Calu3 (cell line): ENCODE data around the gene SYT4. TPM values are rescaled to one million over a fixed set of nuclear protein-coding genes. Genes with fewer than 3 reads are reported as not detected.

Experiments used
- BruUV-seq: library from RNA; stranded (reverse); fragments of 400-500 nt; replicated peaks from 2 replicates; lab custom pipeline; 2021; lab: Mats Ljungman, UMichigan
- CTCF ChIA-PET: fragments of 300-600 bp; sonication (Branson Sonifier 250); formaldehyde crosslinking; loops from one replicate; lab custom pipeline; 2022; ENCODE audit warnings: antibody characterized with exemption; lab: Charles Lee
- DNase-seq: peaks from one replicate; pipeline ENCODE4 v3.0.0; 2022
- H3K27ac Mint-ChIP-seq: one replicate; pipeline ENCODE4 v1.8.0; 2022; ENCODE audit warnings: mixed read lengths; ENCODE audit not compliant: unreplicated experiment
- H3K27me3 Mint-ChIP-seq: one replicate; pipeline ENCODE4 v1.8.0; 2022; ENCODE audit warnings: mixed read lengths; ENCODE audit not compliant: unreplicated experiment
- H3K36me3 Mint-ChIP-seq: one replicate; pipeline ENCODE4 v1.8.0; 2022; ENCODE audit warnings: mild to moderate bottlenecking, moderate library complexity, mixed read lengths; ENCODE audit not compliant: insufficient read depth, unreplicated experiment
- H3K4me1 Mint-ChIP-seq: one replicate; pipeline ENCODE4 v1.8.0; 2022; ENCODE audit warnings: mild to moderate bottlenecking, low read depth, mixed read lengths; ENCODE audit not compliant: unreplicated experiment
- H3K4me3 Mint-ChIP-seq: one replicate; pipeline ENCODE4 v1.8.0; 2022; ENCODE audit warnings: mild to moderate bottlenecking, low read depth, moderate library complexity, mixed read lengths; ENCODE audit not compliant: unreplicated experiment
- H3K9me3 Mint-ChIP-seq: one replicate; pipeline ENCODE4 v1.8.0; 2022; ENCODE audit warnings: low read depth, mixed read lengths; ENCODE audit not compliant: unreplicated experiment
- intact Hi-C: fragments of 100-400 bp; cut with micrococcal nuclease; formaldehyde crosslinking; loops from one replicate; pipeline ENCODE4 v1.10.0; 2022; ENCODE audit not compliant: unreplicated experiment
- total RNA-seq: library from RNA; stranded (reverse); gene quantifications from 2 replicates; pipeline ENCODE4 v1.2.3, GENCODE V29; 2022
- TF ChIP-seq, protein P1 (sequence below): fragments of 200-600 bp; IDR thresholded peaks from one replicate; pipeline ENCODE4 v1.8.0; 2022; ENCODE audit warnings: antibody characterized with exemption; ENCODE audit not compliant: unreplicated experiment

SYT4 gene
- total RNA-seq, 1 experiment from 2014 or later: not detected

DNA sequence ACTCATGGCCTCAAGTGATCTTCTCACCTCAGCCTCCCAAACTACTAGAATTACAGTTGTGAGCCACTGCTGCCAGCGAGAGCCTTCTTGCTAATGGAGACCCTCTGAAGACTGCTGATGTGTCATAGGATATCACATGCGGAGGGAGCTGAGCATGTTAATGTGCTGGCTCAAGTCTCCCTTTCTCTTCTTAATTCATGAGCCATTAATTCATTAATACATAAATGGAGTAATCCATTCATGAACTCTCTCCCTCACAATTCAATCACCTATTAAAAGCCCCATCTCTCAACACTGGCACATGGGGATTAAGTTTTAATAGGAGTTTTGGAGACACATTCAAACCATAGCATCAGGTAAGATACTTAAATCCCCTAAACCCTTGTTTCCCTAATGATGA, 54.8 kb downstream of the SYT4 start:
- BruUV-seq: no TSS peak
- DNase-seq: no peak
- intact Hi-C loops: no loop called here
- Mint-ChIP-seq H3K36me3 (no peaks in the 10 kb centered on the region), H3K27me3 (no peaks in the 10 kb centered on the region), H3K4me1 (no peaks in the 10 kb centered on the region), H3K4me3 (no peak overlapping the region), H3K9me3 (peaks cover 8% of the 10 kb centered on the region), H3K27ac (no peak overlapping the region)
- TF ChIP-seq, protein P1, sequence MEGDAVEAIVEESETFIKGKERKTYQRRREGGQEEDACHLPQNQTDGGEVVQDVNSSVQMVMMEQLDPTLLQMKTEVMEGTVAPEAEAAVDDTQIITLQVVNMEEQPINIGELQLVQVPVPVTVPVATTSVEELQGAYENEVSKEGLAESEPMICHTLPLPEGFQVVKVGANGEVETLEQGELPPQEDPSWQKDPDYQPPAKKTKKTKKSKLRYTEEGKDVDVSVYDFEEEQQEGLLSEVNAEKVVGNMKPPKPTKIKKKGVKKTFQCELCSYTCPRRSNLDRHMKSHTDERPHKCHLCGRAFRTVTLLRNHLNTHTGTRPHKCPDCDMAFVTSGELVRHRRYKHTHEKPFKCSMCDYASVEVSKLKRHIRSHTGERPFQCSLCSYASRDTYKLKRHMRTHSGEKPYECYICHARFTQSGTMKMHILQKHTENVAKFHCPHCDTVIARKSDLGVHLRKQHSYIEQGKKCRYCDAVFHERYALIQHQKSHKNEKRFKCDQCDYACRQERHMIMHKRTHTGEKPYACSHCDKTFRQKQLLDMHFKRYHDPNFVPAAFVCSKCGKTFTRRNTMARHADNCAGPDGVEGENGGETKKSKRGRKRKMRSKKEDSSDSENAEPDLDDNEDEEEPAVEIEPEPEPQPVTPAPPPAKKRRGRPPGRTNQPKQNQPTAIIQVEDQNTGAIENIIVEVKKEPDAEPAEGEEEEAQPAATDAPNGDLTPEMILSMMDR: no peak
- CTCF ChIA-PET: interaction anchor here (0.6 kb wide), 1 partner anchor 346 kb away, joined by 4 read pairs; no protein-coding TSS in a partner anchor

DNA sequence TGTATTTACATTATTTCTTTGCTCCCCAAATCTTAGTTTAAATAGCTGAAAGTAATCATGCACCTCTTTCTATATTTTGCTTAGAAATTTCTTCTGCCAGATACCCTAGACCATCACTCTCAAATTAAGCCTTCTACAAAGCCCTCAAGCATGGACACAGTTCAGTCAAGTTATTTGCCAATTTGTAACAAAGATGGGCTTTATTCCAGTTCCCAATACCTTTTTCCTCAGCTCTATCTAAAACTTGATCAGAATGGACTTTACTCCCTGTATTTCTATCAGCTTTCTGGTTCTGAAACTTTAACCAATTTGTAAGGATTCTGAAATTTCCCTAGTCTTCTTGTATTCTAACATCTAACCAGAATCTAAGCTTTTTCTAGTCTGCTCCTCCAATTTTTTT, 56.6 kb downstream of the SYT4 start:
- BruUV-seq: no TSS peak
- DNase-seq: no peak
- Mint-ChIP-seq H3K4me3 (no peak overlapping the region), H3K4me1 (no peaks in the 10 kb centered on the region), H3K27ac (no peak overlapping the region), H3K27me3 (no peaks in the 10 kb centered on the region), H3K9me3 (peaks cover 10% of the 10 kb centered on the region), H3K36me3 (no peaks in the 10 kb centered on the region)
- intact Hi-C loops: no loop called here
- CTCF ChIA-PET: interaction anchor here (0.6 kb wide), 1 partner anchor 16 kb away, joined by 3 read pairs; no protein-coding TSS in a partner anchor
- TF ChIP-seq, protein P1: no peak

Other genes with a start within 250 kb of the SYT4 start
- not detected in 2 replicates for gene RIT2, start 161.8 kb downstream of the SYT4 start, total RNA-seq